NCI-H128 (cell line): ENCODE measurements around the gene BPI.
"Not testable (repeated sequence)": the region's sequence is repeated elsewhere in the genome, so short reads cannot be mapped to it uniquely, and the experiment has no call there.

Experiments used
- DNase-seq: peaks from one replicate; lab custom pipeline; 2025; ENCODE audit not compliant: unreplicated experiment; lab: John Stamatoyannopoulos, UW

BPI gene

DNA sequence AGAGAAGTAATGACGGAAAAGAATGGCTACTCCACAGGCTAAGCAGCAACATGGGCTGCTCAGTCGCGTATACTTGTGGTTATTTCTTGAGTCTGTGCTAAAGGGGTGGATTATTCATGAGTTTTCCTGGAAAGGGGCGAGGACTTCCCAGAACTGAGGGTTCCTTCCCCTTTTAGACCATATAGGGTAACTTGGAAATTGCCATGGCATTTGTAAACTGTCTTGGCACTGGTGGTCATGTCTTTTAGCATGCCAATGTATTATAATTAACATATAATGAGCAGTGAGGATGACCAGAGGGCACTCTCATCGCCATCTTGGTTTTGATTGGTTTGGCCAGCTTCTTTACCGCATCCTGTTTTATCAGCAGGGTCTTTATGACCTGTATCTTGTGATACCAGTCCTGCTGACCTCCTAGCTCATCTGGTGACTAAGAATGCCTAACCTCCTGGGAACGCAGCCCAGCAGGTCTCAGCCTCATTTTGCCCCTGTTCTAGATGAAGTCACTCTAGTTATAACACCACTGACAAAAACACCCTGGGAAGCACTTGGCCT is 53.8 kb downstream of the BPI start:
- no peak for DNase-seq

DNA sequence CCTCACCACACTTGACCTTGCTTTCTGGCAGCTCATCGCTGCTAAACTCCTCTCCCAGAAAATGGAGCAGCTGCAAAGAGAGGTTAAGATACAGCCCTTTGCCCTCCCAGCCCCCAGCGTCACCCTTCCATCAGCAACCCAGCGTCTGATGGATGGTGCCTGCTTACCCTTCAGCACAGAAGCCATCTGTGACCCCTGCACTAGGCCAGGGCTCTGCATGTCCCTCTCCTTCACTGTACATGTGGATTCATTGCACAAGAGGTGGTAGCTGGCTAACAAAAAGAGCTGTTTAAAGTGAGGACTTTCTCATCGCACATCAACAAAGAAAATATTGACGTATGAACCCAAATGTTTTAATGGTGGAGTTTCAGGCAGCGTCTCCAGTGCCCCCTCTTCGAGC is 54.6 kb downstream of the BPI start:
- DNase-seq, result no peak

GRCh38 chr20:38363004-38363747 is 59.2 kb downstream of the BPI start:
- no peak for DNase-seq

- no peak for DNase-seq
These were observed 65.4 kb downstream of the BPI start for GRCh38 chr20:38369389-38369788.

DNA sequence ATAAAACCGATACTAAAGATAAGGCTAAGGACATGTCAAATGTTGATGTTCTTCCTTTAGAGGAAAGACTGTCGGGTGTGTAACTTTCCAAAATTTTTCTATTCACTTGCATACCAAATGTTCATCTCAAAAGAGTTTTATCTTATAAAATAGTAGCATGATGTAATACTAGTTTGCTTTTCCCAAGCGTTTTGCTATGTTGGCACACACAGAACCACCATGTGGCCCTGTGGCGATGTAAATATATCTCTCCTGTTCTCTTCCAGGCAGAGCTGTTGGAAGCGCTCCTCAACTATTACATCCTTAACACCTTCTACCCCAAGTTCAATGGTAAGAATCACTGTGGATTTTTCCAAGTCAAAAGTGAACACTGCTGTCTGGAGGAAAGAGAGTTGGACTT is 68.8 kb downstream of the BPI start:
- DNase-seq, result no peak

DNA sequence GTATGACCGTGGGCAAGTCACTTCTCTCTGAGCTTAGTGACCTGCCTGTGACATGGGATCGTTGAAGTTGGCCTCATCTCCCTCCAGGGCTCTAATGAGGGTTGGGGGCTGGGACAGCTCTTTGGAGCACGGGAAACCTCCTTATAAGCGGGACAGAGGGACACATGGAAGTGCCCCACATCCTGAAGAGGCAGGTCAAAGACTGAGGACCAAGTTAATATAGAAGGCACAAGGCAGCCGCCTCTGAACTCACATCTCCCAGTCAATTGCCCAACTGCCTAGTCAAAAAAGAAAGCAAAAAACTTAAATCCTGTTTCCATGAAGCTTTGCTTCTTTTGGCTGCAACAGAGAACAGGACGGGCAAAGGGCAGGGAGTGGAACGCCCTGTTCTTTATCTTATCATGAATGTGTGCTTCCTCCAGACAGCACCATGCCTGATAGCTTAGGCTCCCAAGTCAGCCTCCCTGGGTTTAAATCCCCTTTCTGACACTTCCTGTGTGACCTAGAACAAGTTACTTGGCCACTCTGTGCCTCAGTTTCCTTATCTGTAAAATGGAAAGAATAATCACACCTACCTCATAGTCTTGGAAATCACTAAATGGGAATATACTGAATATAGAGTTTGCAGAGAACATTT is 69.4 kb downstream of the BPI start:
- no peak for DNase-seq

DNA sequence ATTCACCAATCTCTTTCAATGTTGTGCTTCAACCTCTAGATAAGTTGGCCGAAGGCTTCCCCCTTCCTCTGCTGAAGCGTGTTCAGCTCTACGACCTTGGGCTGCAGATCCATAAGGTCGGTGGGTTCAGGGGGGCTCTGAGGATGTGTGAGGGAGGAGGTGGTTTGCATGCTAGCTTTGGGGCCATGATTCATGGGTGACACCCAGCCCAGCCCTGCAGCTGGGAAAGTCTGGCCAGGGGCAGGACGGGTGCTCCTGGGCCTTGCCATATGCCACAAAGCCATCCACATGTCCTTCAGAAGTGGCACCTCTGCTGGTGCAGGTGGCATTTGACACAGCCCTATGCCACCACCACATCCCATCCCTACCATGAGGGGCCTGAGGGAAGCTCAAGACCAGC is 69.9 kb downstream of the BPI start:
- no peak for DNase-seq

DNA sequence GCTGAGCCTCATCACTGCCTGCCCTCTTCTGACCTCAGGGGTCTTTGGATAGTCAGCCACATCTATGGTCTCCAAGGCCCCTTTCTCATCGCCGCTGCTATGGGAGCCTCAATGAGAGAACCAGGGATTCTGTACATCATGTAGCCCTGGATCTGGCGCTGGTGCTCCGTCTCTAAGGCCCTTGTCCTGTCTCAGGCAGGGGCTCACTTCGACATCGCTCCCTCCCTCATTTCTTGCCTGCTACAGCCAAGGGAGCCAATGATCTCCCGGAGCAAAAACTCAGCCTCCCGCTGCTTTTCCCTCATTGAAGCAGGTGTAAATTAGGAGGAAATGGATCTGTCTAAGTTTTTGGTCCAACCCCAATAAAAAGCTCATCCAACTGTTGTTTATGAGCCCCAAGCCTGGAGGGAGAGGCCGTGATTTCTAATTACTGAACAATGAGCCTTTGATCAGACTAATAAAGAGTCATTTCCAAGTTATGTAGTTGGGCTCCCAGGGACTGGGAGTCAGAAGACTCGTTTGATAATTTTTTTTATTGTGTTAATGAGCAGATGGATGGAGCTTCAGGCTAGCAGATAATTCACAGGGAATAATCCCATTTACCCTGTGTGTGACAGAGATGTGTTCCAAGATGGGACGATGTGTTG is 73.2 kb downstream of the BPI start:
- no peak for DNase-seq

- DNase-seq, result not testable (repeated sequence)
These were observed 73.9 kb downstream of the BPI start for GRCh38 chr20:38377838-38378237.

- DNase-seq, result no peak
These were observed 79.2 kb downstream of the BPI start for GRCh38 chr20:38383147-38383546.

- DNase-seq, result no peak
These were observed 82.0 kb downstream of the BPI start for GRCh38 chr20:38386004-38386403.

DNA sequence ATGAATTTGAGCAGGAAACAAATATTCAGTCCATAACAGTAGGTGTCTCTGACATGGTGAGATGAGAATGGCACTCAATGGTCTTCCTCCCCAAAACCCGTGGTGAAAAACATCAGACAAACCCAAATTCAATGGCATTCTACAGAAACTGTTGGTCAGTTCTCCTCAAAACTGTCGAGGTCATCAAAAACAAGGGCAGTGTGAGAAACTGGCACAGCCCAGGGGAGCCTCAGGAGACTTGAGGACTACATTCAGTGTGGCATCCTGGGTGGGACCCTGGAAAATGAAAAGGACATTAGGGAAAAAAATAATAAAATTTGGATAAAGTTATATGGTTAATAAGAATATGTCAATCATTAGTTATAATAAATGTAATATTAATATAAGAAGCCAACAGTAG is 82.9 kb downstream of the BPI start:
- DNase-seq, result no peak
